Small intestine (tissue), 7 donors: ENCODE results near the gene RNPEPL1. TPM values are rescaled to one million over a fixed set of nuclear protein-coding genes. Genes with fewer than 3 reads are reported as not detected.

Experiments used
- DNase-seq, 2 donors: peaks; one replicate each; pipeline versions ENCODE4 v3.0.0 to v3.0.0-alpha.2; 2013
- FAIRE-seq: peaks from 2 replicates; lab custom pipeline; 2012; peaks lifted over from hg19 to GRCh38; lab: Jason Lieb, UNC
- H3K27ac ChIP-seq, 3 donors: one replicate each; pipeline ENCODE4 v1.5.1; 2013; ENCODE audit warnings: low read length in 2 of 3, mild to moderate bottlenecking in 2 of 3, control low read depth in 1 of 3, inconsistent platforms in 1 of 3, low read depth in 1 of 3, moderate library complexity in 1 of 3
- H3K27me3 ChIP-seq, 3 donors: one replicate each; pipeline ENCODE4 v1.6.1; 2013; ENCODE audit warnings: low read length in 3 of 3, inconsistent platforms in 1 of 3; ENCODE audit not compliant: control insufficient read depth in 3 of 3, insufficient read depth in 3 of 3
- H3K36me3 ChIP-seq, 3 donors: one replicate each; pipeline ENCODE4 v1.6.1; 2013; ENCODE audit warnings: low read length in 3 of 3, inconsistent platforms in 1 of 3, low read depth in 1 of 3, mild to moderate bottlenecking in 1 of 3, moderate library complexity in 1 of 3; ENCODE audit not compliant: control insufficient read depth in 3 of 3, insufficient read depth in 2 of 3
- H3K4me1 ChIP-seq, 3 donors: one replicate each; pipeline ENCODE4 v1.6.1; 2013; ENCODE audit warnings: low read length in 2 of 3, inconsistent platforms in 1 of 3, low read depth in 1 of 3, mild to moderate bottlenecking in 1 of 3, moderate library complexity in 1 of 3; ENCODE audit not compliant: control insufficient read depth in 3 of 3, insufficient read depth in 2 of 3
- H3K4me3 ChIP-seq, 3 donors: one replicate each; pipeline ENCODE4 v1.5.1; 2013; ENCODE audit warnings: low read length in 3 of 3, control low read depth in 1 of 3, inconsistent platforms in 1 of 3, low read depth in 1 of 3, mild to moderate bottlenecking in 1 of 3, moderate library complexity in 1 of 3
- H3K9me3 ChIP-seq, 2 donors: one replicate each; pipeline ENCODE4 v1.6.1; 2013; ENCODE audit warnings: low read depth in 1 of 2, low read length in 1 of 2; ENCODE audit not compliant: control insufficient read depth in 2 of 2, insufficient read depth in 1 of 2
- WGBS, 3 donors: extraction: QIAGEN DNeasy Blood & Tissue Kit; methylation state at CpG; one replicate each; pipeline ENCODE4 v1.1.7; 2013; 5-methylcytosine and 5-hydroxymethylcytosine counted together
- polyA plus RNA-seq, 4 donors: library from polyadenylated mRNA; stranded (reverse) in 3 of 4; unstranded in 1 of 4; fragments of 200-250 nt in 3 of 4; fragments of 120-200 nt in 1 of 4; gene quantifications; one replicate each; pipeline versions ENCODE4 v1.2.1 to v1.2.3, GENCODE V29; 2013
- donor health status: healthy with polysubstance abuse.
- donor health status: control.
- donor health status: control.
- donor health status: Bipolar disorder and iron deficiency.
- donor health status: healthy.

Gene RNPEPL1
- polyA plus RNA-seq, 4 donors: 63.6 to 149 (median 115) TPM

GRCh38 chr2:240565333-240566202, 2.7 kb upstream of the RNPEPL1 start:
- Histone ChIP-seq H3K4me3 (peak overlapping the region in 2 of 3 donors; percentile 20 to 21), H3K36me3 (peaks cover 0 to 24% (median 0%) of the 10 kb centered on the region in 3 donors), H3K27me3 (no peaks in the 10 kb centered on the region), H3K9me3 (no peaks in the 10 kb centered on the region), H3K27ac (peak overlapping the region; percentile 97 to 99 (median 97)), H3K4me1 (peaks cover 12 to 65% (median 19%) of the 10 kb centered on the region in 3 donors)
- peak; percentile 95 to 96 for DNase-seq
- no peak for FAIRE-seq
- WGBS, 3 donors: 20 to 36% (median 24%) methylated on average over 25 to 26 of the region's 26 CpGs

- no peaks in the 10 kb centered on the region for H3K27me3 ChIP-seq
- DNase-seq (peak; percentile 94 to 97), FAIRE-seq (no peak)
- 2 to 6% (median 3%) methylated on average over 43 to 53 of the region's 53 CpGs for WGBS, 3 donors
- peaks cover 0 to 30% (median 0%) of the 10 kb centered on the region in 3 donors for H3K36me3 ChIP-seq
- H3K4me1 ChIP-seq: peaks cover 12 to 61% (median 19%) of the 10 kb centered on the region in 3 donors
- peak overlapping the region; percentile 97 to 99 (median 98) for H3K27ac ChIP-seq
- H3K9me3 ChIP-seq: no peaks in the 10 kb centered on the region
- H3K4me3 ChIP-seq: peak overlapping the region; percentile 19 to 80 (median 71)
These were observed 1.8 kb upstream of the RNPEPL1 start for GRCh38 chr2:240566203-240567136.

- peaks cover 0 to 39% (median under 1%) of the 10 kb centered on the region in 3 donors for H3K36me3 ChIP-seq
- H3K4me1 ChIP-seq: peaks cover 10 to 55% (median 19%) of the 10 kb centered on the region in 3 donors
- no peaks in the 10 kb centered on the region for H3K27me3 ChIP-seq
- 9 to 29% (median 9%) methylated on average over 24 to 26 of the region's 26 CpGs for WGBS, 3 donors
- peak overlapping the region in 2 of 3 donors; percentile 71 to 80 for H3K4me3 ChIP-seq
- H3K9me3 ChIP-seq: no peaks in the 10 kb centered on the region
- peak overlapping the region; percentile 95 to 98 (median 96) for H3K27ac ChIP-seq
- DNase-seq (peak; percentile 30 to 63), FAIRE-seq (no peak)
These were observed 980 bp upstream of the RNPEPL1 start for GRCh38 chr2:240567137-240567871.

GRCh38 chr2:240568678-240569522, 616 bp downstream of the RNPEPL1 start:
- WGBS, 3 donors: 0 to 1% (median 1%) methylated on average over 49 to 93 of the region's 93 CpGs

GRCh38 chr2:240569523-240569997, 1.3 kb downstream of the RNPEPL1 start:
- no peak for DNase-seq
- Histone ChIP-seq H3K36me3 (peaks cover 2 to 46% (median 3%) of the 10 kb centered on the region in 3 donors), H3K4me3 (peak overlapping the region; percentile 53 to 80 (median 74)), H3K4me1 (peaks cover 10 to 43% (median 15%) of the 10 kb centered on the region in 3 donors), H3K27me3 (no peaks in the 10 kb centered on the region), H3K9me3 (no peaks in the 10 kb centered on the region), H3K27ac (peak overlapping the region in 1 of 3 donors; percentile 81)
- 51 to 69% (median 54%) methylated on average over 9 of the region's 9 CpGs for WGBS, 3 donors
- no peak for FAIRE-seq

More at GRCh38 chr2:240568678-240569522, 616 bp downstream of the RNPEPL1 start:
- Histone ChIP-seq H3K4me1 (peaks cover 10 to 50% (median 19%) of the 10 kb centered on the region in 3 donors), H3K36me3 (peaks cover 0 to 45% (median 2%) of the 10 kb centered on the region in 3 donors), H3K27me3 (no peaks in the 10 kb centered on the region), H3K9me3 (no peaks in the 10 kb centered on the region), H3K27ac (peak overlapping the region; percentile 23 to 87 (median 81)), H3K4me3 (peak overlapping the region; percentile 53 to 80 (median 74))
- DNase-seq: peak; percentile 64 to 83
- no peak for FAIRE-seq

- Histone ChIP-seq H3K9me3 (no peaks in the 10 kb centered on the region), H3K36me3 (peaks cover 2 to 48% (median 7%) of the 10 kb centered on the region in 3 donors), H3K4me1 (peaks cover 9 to 38% (median 15%) of the 10 kb centered on the region in 3 donors), H3K27ac (no peak overlapping the region), H3K27me3 (no peaks in the 10 kb centered on the region), H3K4me3 (peak overlapping the region in 2 of 3 donors; percentile 53 to 80)
- FAIRE-seq (no peak), DNase-seq (no peak)
- whole genome bisulfite sequencing, 3 donors: 73 to 86% (median 73%) methylated on average over 15 of the region's 15 CpGs
These were observed 1.8 kb downstream of the RNPEPL1 start for GRCh38 chr2:240569998-240570530.
